ENCODE measurements around the gene GRK5.

DNA sequence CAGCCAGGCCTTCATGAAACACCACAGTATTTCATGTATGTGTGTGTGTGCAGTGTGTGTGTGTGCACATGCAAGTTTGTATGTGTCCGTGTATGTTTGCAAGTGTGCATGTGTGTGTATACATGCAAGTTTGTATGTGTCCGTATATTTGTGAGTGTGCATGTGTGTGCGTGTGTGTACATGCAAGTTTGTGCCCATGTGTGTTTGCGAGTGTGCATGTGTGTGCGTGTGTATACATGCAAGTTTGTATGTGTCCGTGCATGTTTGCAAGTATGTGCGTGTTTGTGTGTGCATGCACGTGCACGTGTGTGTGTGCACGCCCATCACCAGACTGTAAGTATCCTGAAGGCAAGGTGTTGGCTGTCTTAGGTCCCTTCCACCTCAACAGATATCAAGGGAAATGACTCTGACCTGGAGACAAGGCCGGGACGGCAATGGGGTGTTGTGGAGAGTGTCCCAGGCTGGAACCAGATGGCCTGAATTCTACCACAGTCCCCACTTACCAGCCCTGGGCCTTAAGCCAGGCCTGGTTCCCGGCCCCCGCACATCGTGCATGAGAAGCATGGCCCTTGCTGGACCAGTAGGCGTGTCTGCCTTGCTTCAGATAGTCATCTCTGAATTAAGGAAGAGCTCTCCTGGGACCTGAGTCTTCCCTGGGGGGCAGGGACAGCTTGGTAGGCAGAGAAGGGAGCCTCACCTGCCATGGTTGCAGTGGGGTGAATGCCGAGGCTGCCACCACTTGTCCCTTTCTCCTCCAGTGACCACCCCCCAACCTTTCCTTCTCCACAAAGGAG is 140.0 kb downstream of the GRK5 start:
- TF ChIP-seq, protein P1, sequence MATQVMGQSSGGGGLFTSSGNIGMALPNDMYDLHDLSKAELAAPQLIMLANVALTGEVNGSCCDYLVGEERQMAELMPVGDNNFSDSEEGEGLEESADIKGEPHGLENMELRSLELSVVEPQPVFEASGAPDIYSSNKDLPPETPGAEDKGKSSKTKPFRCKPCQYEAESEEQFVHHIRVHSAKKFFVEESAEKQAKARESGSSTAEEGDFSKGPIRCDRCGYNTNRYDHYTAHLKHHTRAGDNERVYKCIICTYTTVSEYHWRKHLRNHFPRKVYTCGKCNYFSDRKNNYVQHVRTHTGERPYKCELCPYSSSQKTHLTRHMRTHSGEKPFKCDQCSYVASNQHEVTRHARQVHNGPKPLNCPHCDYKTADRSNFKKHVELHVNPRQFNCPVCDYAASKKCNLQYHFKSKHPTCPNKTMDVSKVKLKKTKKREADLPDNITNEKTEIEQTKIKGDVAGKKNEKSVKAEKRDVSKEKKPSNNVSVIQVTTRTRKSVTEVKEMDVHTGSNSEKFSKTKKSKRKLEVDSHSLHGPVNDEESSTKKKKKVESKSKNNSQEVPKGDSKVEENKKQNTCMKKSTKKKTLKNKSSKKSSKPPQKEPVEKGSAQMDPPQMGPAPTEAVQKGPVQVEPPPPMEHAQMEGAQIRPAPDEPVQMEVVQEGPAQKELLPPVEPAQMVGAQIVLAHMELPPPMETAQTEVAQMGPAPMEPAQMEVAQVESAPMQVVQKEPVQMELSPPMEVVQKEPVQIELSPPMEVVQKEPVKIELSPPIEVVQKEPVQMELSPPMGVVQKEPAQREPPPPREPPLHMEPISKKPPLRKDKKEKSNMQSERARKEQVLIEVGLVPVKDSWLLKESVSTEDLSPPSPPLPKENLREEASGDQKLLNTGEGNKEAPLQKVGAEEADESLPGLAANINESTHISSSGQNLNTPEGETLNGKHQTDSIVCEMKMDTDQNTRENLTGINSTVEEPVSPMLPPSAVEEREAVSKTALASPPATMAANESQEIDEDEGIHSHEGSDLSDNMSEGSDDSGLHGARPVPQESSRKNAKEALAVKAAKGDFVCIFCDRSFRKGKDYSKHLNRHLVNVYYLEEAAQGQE (IDR thresholded peaks at IDR 0.05; ENCODE audit: borderline replicate concordance): no peak
- no peak for TF ChIP-seq POLR2AphosphoS5 (IDR thresholded peaks at IDR 0.05)
- TF ChIP-seq, protein P2, sequence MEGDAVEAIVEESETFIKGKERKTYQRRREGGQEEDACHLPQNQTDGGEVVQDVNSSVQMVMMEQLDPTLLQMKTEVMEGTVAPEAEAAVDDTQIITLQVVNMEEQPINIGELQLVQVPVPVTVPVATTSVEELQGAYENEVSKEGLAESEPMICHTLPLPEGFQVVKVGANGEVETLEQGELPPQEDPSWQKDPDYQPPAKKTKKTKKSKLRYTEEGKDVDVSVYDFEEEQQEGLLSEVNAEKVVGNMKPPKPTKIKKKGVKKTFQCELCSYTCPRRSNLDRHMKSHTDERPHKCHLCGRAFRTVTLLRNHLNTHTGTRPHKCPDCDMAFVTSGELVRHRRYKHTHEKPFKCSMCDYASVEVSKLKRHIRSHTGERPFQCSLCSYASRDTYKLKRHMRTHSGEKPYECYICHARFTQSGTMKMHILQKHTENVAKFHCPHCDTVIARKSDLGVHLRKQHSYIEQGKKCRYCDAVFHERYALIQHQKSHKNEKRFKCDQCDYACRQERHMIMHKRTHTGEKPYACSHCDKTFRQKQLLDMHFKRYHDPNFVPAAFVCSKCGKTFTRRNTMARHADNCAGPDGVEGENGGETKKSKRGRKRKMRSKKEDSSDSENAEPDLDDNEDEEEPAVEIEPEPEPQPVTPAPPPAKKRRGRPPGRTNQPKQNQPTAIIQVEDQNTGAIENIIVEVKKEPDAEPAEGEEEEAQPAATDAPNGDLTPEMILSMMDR (IDR thresholded peaks at IDR 0.05; ENCODE audit: poor library complexity, severe bottlenecking): no peak
